HG02623 (cell line): ENCODE measurements around the gene FRMD1.

ENCODE experiments used
- ATAC-seq: cut with Tn5 transposase; IDR thresholded peaks from one replicate; pipeline ENCODE4 v1.9.1; 2021; ENCODE audit warnings: moderate library complexity; ENCODE audit not compliant: unreplicated experiment

Gene FRMD1

GRCh38 chr6:168031411-168031971, 47.5 kb downstream of the FRMD1 start:
- no peak for ATAC-seq

- no peak for ATAC-seq
Measured at GRCh38 chr6:168030908-168031307, 48.1 kb downstream of the FRMD1 start.

DNA sequence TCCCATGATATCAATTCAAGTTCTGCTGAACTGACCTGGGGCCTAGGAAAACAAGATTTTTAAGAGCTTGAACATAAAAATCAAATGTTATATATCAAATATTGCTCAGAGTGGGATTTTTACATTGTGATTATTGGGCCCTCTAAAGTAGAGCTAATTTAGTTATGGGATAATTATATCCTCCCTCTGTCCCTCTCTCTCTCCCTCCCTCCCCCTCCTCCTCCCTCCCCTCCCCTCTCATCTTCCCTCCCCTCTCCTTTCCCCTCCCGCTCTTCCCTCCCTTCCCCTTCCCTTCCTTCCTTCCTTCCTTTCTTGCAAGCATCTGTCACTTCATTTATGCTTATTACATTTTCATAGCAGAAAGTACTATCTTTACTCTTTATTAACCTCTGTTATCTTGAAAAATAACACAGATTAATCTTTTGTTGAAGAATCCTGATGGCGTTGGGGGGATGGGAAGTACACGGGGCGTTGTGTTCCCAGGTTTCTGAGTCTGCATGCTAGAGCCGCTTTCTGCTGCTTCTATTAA, 48.7 kb downstream of the FRMD1 start:
- ATAC-seq, result no peak

- ATAC-seq, result no peak
Measured at GRCh38 chr6:168029459-168030217, 49.4 kb downstream of the FRMD1 start.

- ATAC-seq, result no peak
Measured at GRCh38 chr6:168028181-168028580, 50.8 kb downstream of the FRMD1 start.

- no peak for ATAC-seq
Measured at GRCh38 chr6:168027521-168027920, 51.5 kb downstream of the FRMD1 start.

- no peak for ATAC-seq
Measured at GRCh38 chr6:168026925-168027324, 52.1 kb downstream of the FRMD1 start.

DNA sequence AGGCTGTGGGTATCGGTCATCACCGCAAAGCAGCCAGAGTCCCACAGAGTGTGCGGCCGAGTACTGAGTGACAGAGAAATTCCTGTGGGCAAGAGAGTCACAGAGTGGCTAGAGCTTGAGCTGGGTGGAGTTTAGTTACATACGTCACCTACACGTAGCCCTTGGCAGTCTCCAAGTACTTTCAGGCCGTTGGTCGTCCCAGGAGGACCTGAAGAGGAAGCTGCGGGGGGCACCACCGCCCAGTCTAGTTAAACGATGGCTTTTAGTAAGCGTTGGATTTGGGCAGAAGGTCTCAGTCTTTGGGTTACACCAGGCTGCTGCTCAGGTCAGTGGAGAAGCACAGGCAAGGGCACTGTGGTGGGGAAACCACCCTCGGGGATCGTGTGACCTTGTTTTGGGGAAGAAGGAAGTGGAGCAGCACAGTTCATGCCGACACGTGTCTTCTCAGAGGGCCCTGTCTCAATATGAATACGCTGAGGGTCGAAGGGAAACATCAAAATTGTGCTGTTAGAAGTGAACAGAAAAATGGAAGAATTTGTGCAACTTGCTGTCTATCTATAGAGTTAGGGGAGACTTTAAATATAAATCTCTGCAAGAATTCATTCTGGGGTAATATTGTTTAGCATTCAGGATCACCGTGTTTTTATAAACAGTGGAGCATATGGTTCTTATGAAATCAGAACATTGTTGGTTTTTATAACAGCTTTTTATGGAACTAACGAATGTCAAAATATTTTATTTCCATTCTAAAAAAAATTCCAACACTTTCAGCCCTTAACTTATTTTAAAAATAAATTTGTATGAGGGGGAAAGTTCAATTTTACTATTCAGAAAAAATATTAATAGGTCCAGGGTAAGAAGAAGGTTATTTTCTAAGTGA, 52.9 kb downstream of the FRMD1 start:
- no peak for ATAC-seq

- no peak for ATAC-seq
Measured at GRCh38 chr6:168024951-168025510, 54.0 kb downstream of the FRMD1 start.

- ATAC-seq, result no peak
Measured at GRCh38 chr6:168022488-168023321, 56.3 kb downstream of the FRMD1 start.

- ATAC-seq, result no peak
Measured at GRCh38 chr6:168021581-168021980, 57.4 kb downstream of the FRMD1 start.

DNA sequence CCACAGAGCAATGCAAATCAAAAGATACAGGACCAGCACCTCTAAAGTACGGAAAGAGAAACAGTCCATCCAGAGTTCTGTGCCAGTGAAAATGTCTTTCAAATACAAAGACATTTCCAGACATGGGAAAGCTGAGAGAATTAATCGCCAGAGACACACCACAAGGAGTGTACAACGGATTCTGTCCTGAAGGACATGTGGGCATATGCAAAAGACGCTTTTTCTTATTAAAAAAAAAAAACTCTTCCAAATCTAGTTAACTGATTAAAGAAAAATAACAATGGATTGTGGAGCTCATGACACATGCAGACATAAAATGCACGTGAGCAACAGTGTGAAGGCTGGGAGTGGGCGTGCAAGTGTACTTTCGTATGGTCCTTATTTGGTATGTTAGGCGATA, 58.8 kb downstream of the FRMD1 start:
- ATAC-seq, result no peak

DNA sequence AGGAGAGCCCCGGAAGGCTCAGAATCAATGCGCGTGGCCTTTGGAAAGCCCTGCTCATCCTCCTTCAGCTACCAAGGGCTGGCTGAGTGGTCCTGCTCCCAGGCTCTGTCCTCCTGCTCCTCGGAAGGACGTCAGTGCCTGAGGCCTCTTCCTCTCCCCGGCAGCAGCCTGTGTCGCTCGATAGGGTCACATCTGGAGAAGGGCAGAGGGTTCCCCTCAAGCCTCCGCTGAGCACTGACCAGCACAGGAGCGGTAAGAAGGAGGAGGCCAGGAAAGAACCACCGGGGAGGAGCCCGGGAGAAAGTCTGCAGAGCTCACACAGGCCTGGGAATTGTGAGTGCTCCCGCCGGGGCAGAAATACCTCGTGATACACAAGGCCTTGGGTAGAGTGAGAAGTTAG, 60.3 kb downstream of the FRMD1 start:
- no peak for ATAC-seq

GRCh38 chr6:168017629-168018028, 61.4 kb downstream of the FRMD1 start:
- ATAC-seq, result no peak

DNA sequence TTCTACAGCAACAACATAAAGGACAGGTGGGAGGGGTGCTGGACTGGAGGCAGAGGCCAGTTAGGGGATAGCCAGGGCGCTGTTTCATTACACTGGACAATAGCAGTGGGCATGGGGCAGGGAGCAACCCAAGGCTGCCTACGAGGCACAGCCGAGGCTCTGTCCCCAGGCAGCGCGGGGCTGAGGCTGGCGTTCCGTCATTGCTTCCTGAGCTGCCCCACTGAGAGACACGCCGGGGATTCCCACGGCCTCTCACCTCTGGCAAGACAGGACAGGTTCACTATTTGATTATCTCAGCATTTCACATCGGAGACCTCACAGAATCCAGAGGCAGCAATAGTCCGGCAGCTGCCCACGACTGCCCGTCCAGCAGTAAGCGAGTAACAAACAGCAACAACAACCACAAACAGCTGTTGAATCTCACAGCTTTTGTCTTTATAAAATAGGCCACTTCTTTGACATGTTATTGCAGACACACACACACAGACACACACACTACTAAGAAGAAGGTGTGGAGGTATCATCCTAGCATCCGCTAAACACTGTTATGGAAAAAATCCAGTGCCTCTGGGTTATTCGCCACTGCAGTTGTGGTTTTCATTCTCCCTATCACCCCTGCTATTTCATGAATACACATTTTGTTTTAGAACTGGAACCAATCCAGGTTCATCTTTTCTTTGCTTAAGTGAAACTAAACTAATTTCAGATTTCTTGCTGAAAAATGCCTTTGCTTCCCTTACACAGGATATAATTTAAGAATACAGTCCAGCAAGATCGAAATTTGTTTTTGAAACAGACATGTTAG, 62.1 kb downstream of the FRMD1 start:
- no peak for ATAC-seq

DNA sequence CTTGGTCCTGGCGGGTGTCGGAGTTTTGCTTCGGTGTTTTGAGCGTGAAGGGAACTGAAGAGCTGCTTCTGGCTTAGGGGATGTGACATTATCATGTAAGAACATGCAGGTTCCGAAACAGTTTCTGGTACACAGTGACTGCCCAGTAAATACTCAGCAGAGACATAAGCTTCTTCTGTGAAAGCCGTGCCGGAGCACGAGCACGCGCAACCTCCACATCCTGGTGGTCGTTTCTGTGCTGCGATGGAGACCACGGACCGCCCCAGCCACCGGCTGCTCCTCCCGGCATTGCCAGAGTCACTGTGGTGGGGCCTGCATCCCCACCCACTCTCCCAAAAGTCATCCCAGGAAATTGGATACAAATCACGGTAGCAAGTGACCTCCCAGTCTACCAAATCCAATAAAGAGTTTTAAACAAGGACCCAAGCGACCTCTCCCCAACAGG, 62.8 kb downstream of the FRMD1 start:
- ATAC-seq, result no peak

DNA sequence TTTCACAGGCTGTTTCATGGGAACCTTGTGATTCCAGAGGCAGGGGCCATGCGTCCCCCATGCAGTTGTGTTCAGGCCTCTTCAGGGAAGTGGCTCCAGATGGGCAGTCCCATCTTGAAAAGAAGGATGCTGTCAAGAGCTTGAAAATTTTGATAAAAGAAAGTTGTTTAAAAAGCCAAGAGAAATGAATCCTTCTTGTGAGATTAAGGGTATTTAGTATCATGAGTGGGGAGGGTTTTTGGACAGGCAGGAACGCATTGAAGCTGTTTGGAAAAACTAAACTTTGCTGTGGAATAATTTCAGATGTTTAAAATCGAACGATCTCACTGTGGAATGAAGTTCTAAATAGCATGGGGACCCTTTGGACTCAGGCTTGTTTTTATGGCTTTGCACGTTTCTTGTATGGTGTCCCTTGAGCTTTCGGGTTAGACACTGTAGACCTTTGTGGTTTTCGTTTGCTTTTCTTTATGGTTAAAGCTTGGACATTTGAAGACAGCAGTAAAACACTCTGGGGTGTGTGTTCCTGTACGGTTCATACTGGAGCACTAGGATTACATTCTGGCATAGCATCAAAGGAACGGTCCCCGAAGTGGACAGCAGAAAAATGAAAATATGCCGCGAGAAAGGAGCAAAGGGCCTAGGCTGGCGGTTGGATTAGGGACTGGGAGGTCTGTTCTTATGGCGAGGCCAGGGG, 63.4 kb downstream of the FRMD1 start:
- no peak for ATAC-seq

GRCh38 chr6:168015009-168015408, 64.0 kb downstream of the FRMD1 start:
- ATAC-seq, result no peak

- no peak for ATAC-seq
Measured at GRCh38 chr6:168014428-168014827, 64.6 kb downstream of the FRMD1 start.
